ENCODE measurements around the gene THUMPD2. TPM values are rescaled to one million over a fixed set of nuclear protein-coding genes. Genes with fewer than 3 reads are reported as not detected.

Gene THUMPD2
- total RNA-seq, 1 experiment from 2014 or later, result 14.8 TPM

DNA sequence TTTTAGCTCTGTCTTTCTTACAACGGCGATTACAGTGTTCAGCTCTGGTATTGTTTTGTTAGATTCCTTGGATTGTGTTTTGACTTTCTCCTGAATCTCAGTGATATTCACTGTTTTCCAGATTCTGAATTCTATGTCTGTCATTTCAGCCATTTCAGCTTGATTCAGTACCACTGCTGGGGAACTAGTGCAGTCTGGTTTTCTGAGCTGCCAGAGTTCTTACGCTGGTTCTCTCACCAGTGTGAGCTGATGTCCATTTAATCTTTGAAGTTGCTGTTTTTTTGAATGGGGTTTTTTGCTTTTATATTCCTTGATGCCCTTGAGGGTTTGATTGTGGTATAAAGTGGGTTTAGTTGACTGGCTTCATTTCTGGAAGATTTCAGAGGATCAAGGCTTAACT is 37.4 kb upstream of the THUMPD2 start:
- intact Hi-C loops (cut with micrococcal nuclease; ENCODE audit: unreplicated experiment), result no loop called here
- POLR2A ChIA-PET (ENCODE audit: low non-redundant PET), result no interaction called here
- Histone ChIP-seq H3K36me3 (ENCODE audit: insufficient read depth, low read length, poor library complexity, severe bottlenecking) (no peaks in the 10 kb centered on the region), H3K4me1 (ENCODE audit: insufficient read depth, low read length, poor library complexity, severe bottlenecking) (no peaks in the 10 kb centered on the region), H3K27me3 (replicated peaks; ENCODE audit: insufficient read depth, low read depth, low read length, poor library complexity) (peaks cover 5% of the 10 kb centered on the region), H3K4me3 (ENCODE audit: low read depth, low read length, poor library complexity, severe bottlenecking) (no peak overlapping the region), H3K27ac (ENCODE audit: low read depth, low read length, poor library complexity, severe bottlenecking) (no peak overlapping the region), H3K9me3 (ENCODE audit: low read depth, low read length, poor library complexity, severe bottlenecking) (no peaks in the 10 kb centered on the region)
- CTCF ChIA-PET, result no interaction called here
- BruUV-seq (replicated peaks), result no TSS peak
- no peak for DNase-seq (ENCODE audit: low spot score)
- TF ChIP-seq, protein P1, sequence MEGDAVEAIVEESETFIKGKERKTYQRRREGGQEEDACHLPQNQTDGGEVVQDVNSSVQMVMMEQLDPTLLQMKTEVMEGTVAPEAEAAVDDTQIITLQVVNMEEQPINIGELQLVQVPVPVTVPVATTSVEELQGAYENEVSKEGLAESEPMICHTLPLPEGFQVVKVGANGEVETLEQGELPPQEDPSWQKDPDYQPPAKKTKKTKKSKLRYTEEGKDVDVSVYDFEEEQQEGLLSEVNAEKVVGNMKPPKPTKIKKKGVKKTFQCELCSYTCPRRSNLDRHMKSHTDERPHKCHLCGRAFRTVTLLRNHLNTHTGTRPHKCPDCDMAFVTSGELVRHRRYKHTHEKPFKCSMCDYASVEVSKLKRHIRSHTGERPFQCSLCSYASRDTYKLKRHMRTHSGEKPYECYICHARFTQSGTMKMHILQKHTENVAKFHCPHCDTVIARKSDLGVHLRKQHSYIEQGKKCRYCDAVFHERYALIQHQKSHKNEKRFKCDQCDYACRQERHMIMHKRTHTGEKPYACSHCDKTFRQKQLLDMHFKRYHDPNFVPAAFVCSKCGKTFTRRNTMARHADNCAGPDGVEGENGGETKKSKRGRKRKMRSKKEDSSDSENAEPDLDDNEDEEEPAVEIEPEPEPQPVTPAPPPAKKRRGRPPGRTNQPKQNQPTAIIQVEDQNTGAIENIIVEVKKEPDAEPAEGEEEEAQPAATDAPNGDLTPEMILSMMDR (conservative IDR thresholded peaks at IDR 0.05; ENCODE audit: low read depth, low read length), result no peak
- TF ChIP-seq EZH2 (IDR thresholded peaks at IDR 0.05; ENCODE audit: borderline replicate concordance, low read depth, low read length, poor library complexity, severe bottlenecking), result no peak

DNA sequence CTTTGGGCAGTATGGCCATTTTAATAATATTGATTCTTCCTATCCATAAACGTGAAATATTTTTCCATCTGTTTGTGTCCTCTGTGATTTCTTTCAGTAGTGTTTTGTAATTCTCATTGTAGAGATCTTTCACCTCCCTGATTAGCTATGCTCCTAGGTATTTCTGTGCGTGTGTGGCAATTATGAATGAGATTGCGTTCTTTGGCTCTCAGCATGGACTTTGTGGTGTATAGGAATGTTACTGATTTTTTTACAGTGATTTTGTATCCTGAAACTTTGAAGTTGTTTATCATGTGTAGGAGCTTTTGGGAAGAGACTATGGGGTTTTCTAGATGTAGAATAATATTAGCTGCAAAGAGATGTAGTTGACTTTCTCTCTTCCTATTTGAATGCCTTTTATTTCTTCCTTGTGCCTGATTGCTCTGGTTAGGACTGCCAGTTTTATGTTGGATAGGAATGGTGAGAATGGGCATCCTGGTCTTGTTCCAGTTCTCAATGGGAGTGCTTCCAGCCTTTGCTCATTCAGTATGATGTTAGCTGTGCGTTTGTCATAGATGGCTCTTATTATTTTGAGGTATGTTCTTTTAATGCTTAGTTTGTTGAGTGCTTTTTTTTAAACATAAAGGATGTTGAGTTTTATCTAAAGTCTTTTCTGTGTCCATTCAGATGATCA is 27.0 kb upstream of the THUMPD2 start:
- Histone ChIP-seq H3K27me3 (replicated peaks; ENCODE audit: insufficient read depth, low read depth, low read length, poor library complexity) (peaks cover 4% of the 10 kb centered on the region), H3K36me3 (ENCODE audit: insufficient read depth, low read length, poor library complexity, severe bottlenecking) (no peaks in the 10 kb centered on the region), H3K4me1 (ENCODE audit: insufficient read depth, low read length, poor library complexity, severe bottlenecking) (no peaks in the 10 kb centered on the region), H3K27ac (ENCODE audit: low read depth, low read length, poor library complexity, severe bottlenecking) (no peak overlapping the region), H3K9me3 (ENCODE audit: low read depth, low read length, poor library complexity, severe bottlenecking) (peaks cover 14% of the 10 kb centered on the region), H3K4me3 (ENCODE audit: low read depth, low read length, poor library complexity, severe bottlenecking) (no peak overlapping the region)
- DNase-seq (ENCODE audit: low spot score), result no peak
- ChIA-PET CTCF (no interaction called here), POLR2A (ENCODE audit: low non-redundant PET) (no interaction called here)
- BruUV-seq (replicated peaks), result no TSS peak
- no peak for TF ChIP-seq EZH2 (IDR thresholded peaks at IDR 0.05; ENCODE audit: borderline replicate concordance, low read depth, low read length, poor library complexity, severe bottlenecking)
- TF ChIP-seq, protein P1 (conservative IDR thresholded peaks at IDR 0.05; ENCODE audit: low read depth, low read length), result no peak
- intact Hi-C loops (cut with micrococcal nuclease; ENCODE audit: unreplicated experiment), result no loop called here

DNA sequence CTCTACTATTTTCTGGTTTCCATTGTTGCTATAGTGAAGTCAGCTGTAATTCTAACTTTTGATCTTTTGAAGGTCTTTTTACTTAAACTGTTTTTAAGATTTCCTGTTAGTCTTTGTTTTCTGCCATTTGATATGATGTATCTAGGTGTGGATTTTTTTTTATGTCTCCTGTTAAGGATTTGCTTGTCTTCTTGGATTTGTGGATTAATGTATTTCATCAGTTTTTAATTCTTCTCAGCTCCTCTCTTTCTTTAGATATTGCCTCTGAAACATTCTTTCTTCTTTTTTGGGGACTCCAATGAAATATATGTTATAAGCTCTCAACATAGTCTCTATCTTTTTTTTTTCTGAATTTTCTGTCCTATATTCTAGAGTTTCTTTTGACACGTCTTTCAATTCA is 24.8 kb upstream of the THUMPD2 start:
- TF ChIP-seq EZH2 (IDR thresholded peaks at IDR 0.05; ENCODE audit: borderline replicate concordance, low read depth, low read length, poor library complexity, severe bottlenecking), result no peak
- TF ChIP-seq, protein P1 (conservative IDR thresholded peaks at IDR 0.05; ENCODE audit: low read depth, low read length), result no peak
- intact Hi-C loops (cut with micrococcal nuclease; ENCODE audit: unreplicated experiment), result no loop called here
- peaks cover 14% of the 10 kb centered on the region for H3K9me3 ChIP-seq (ENCODE audit: low read depth, low read length, poor library complexity, severe bottlenecking)
- ChIA-PET CTCF (no interaction called here), POLR2A (ENCODE audit: low non-redundant PET) (no interaction called here)
- no peak overlapping the region for H3K4me3 ChIP-seq (ENCODE audit: low read depth, low read length, poor library complexity, severe bottlenecking)
- no TSS peak for BruUV-seq (replicated peaks)
- no peak overlapping the region for H3K27ac ChIP-seq (ENCODE audit: low read depth, low read length, poor library complexity, severe bottlenecking)
- peaks cover 13% of the 10 kb centered on the region for H3K27me3 ChIP-seq (replicated peaks; ENCODE audit: insufficient read depth, low read depth, low read length, poor library complexity)
- H3K36me3 ChIP-seq (ENCODE audit: insufficient read depth, low read length, poor library complexity, severe bottlenecking), result no peaks in the 10 kb centered on the region
- no peaks in the 10 kb centered on the region for H3K4me1 ChIP-seq (ENCODE audit: insufficient read depth, low read length, poor library complexity, severe bottlenecking)
- DNase-seq (ENCODE audit: low spot score), result no peak

Data from A673 (cell line).